HepG2 (cell line): ENCODE data around the gene FOXN3. TPM values are rescaled to one million over a fixed set of nuclear protein-coding genes. Genes with fewer than 3 reads are reported as not detected.
A peak's percentile ranks its signal among the peaks of the same experiment; 100 is the strongest.

ENCODE experiments used
- ATAC-seq: fragments of 200-7000 bp; cut with Tn5 transposase; 3 replicates; pipeline ENCODE4 v1.9.1; 2020; ENCODE audit warnings: mild to moderate bottlenecking, moderate library complexity
- BruUV-seq: library from RNA; stranded (reverse); fragments of 400-500 nt; replicated peaks from 2 replicates; lab custom pipeline; 2021; lab: Mats Ljungman, UMichigan
- CTCF ChIA-PET: fragments of 300-600 bp; formaldehyde crosslinking; extraction: SDS; loops from one replicate; lab custom pipeline; 2021; ENCODE audit warnings: low total read pairs, inconsistent platforms, low intra/inter-chr PET ratio; lab: Yijun Ruan, JAX
- POLR2A ChIA-PET: fragments of 350-600 bp; sonication (Branson Sonifier 250); formaldehyde crosslinking; loops from one replicate; lab custom pipeline; 2020; ENCODE audit warnings: antibody characterized with exemption, inconsistent platforms; lab: Yijun Ruan, JAX
- DNase-seq: peaks from one replicate; pipeline ENCODE4 v3.0.0-alpha.2; 2015; ENCODE audit warnings: low spot score
- FAIRE-seq: peaks from 3 replicates; lab custom pipeline; 2011; peaks lifted over from hg19 to GRCh38; lab: Jason Lieb, UNC
- H2AFZ ChIP-seq: one replicate; pipeline ENCODE4 v1.6.1; 2011; ENCODE audit warnings: low read length, inconsistent platforms
- H3K27ac ChIP-seq: fragments of 300-600 bp; 3 replicates; pipeline ENCODE4 v1.8.0; 2011; ENCODE audit warnings: mixed run types, mild to moderate bottlenecking, mixed read lengths, low read length, inconsistent platforms; ENCODE audit not compliant: insufficient read depth; ENCODE audit errors: extremely low read length
- H3K27me3 ChIP-seq, 2 experiments: fragments of 200-600 bp in 1 of 2; 2 replicates in 1 of 2; 3 replicates in 1 of 2; pipeline versions ENCODE4 v1.6.0 to v1.8.0; 2011; ENCODE audit warnings: low read length in 2 of 2, mild to moderate bottlenecking in 2 of 2, moderate library complexity in 2 of 2, inconsistent platforms in 1 of 2; ENCODE audit not compliant: insufficient read depth in 2 of 2, control insufficient read depth in 1 of 2
- H3K36me3 ChIP-seq, 2 experiments: fragments of 200-600 bp in 1 of 2; replicated peaks in 1 of 2; 2 replicates in 1 of 2; 3 replicates in 1 of 2; pipeline versions ENCODE4 v1.5.1 to v1.8.0; 2011; ENCODE audit warnings: low read length in 2 of 2, inconsistent platforms in 1 of 2; ENCODE audit not compliant: insufficient read depth in 2 of 2, control insufficient read depth in 1 of 2
- H3K4me1 ChIP-seq: 2 replicates; pipeline ENCODE4 v1.5.1; 2012; ENCODE audit warnings: low read length, inconsistent platforms; ENCODE audit not compliant: insufficient read depth
- H3K4me2 ChIP-seq: 2 replicates; pipeline ENCODE4 v1.6.0; 2011; ENCODE audit warnings: low read depth, low read length, inconsistent platforms
- H3K4me3 ChIP-seq, 3 experiments: fragments of 200-600 bp in 1 of 3; sonication (generic), shearing (Covaris generic) in 1 of 3; replicated peaks in 1 of 3; 2 replicates each; pipeline ENCODE4 v1.5.1; 2011 to 2016; ENCODE audit warnings: low read length in 3 of 3, inconsistent platforms in 2 of 3, low read depth in 2 of 3, mild to moderate bottlenecking in 2 of 3, control low read depth in 1 of 3, mixed read lengths in 1 of 3; ENCODE audit not compliant: insufficient read depth in 1 of 3
- H3K79me2 ChIP-seq: one replicate; pipeline ENCODE4 v1.6.1; 2011; ENCODE audit warnings: low read length, inconsistent platforms; ENCODE audit not compliant: insufficient read depth
- H3K9ac ChIP-seq: 2 replicates; pipeline ENCODE4 v1.6.0; 2011; ENCODE audit warnings: mild to moderate bottlenecking, low read depth, low read length, inconsistent platforms; ENCODE audit not compliant: insufficient read depth
- H3K9me3 ChIP-seq: 2 replicates; pipeline ENCODE4 v1.5.1; 2012; ENCODE audit warnings: mild to moderate bottlenecking, low read length
- H4K20me1 ChIP-seq: 2 replicates; pipeline ENCODE4 v1.6.0; 2011; ENCODE audit warnings: inconsistent platforms, mild to moderate bottlenecking, low read length, moderate library complexity; ENCODE audit not compliant: insufficient read depth
- CREB1 ChIP-seq, 2 experiments: fragments of 450-650 bp in 1 of 2; IDR thresholded peaks; 2 replicates each; pipeline ENCODE4 v1.6.1; 2016 to 2017; ENCODE audit warnings: control low read depth in 1 of 2, mild to moderate bottlenecking in 1 of 2, missing compliant biosample characterization in 1 of 2, missing genetic modification characterization in 1 of 2
- KLF16 ChIP-seq, 2 experiments: sonication (generic) in 1 of 2; formaldehyde crosslinking in 1 of 2; IDR thresholded peaks; 2 replicates each; pipeline versions ENCODE4 v1.6.1 to v1.8.0; 2016 to 2023; ENCODE audit warnings: missing genetic modification reagents in 2 of 2, missing compliant biosample characterization in 1 of 2
- NBN ChIP-seq: fragments of 450-650 bp; conservative IDR thresholded peaks from 2 replicates; pipeline ENCODE4 v1.6.1; 2017
- NR2F6 ChIP-seq, 2 experiments: IDR thresholded peaks; 2 replicates each; pipeline ENCODE4 v1.6.1; 2016; ENCODE audit warnings: antibody characterized with exemption in 1 of 2, mild to moderate bottlenecking in 1 of 2
- TCF7L2 ChIP-seq: IDR thresholded peaks from 2 replicates; pipeline ENCODE4 v1.6.1; 2011; ENCODE audit warnings: mild to moderate bottlenecking, low read depth, low read length, moderate library complexity
- ZFP90 ChIP-seq: sonication (generic); formaldehyde crosslinking; IDR thresholded peaks from 2 replicates; pipeline ENCODE4 v1.8.0; 2022; ENCODE audit warnings: missing genetic modification reagents, mild to moderate bottlenecking, inconsistent platforms, borderline replicate concordance
- ZNF101 ChIP-seq: sonication (generic); formaldehyde crosslinking; IDR thresholded peaks from 2 replicates; pipeline ENCODE4 v1.4.0; 2020; ENCODE audit warnings: mild to moderate bottlenecking, low read depth, missing genetic modification reagents, borderline replicate concordance
- WGBS: methylation state at CpG from one replicate; pipeline ENCODE4 v1.1.6; 2017; ENCODE audit warnings: low lambda C conversion rate; 5-methylcytosine and 5-hydroxymethylcytosine counted together
- in situ Hi-C: cut with HindIII; loops from 2 replicates; pipeline ENCODE4 v1.10.0; 2017; ENCODE audit warnings: low pct_unique_long_range_greater_than_20kb; ENCODE audit not compliant: extremely low pct_ligation_motif_present
- intact Hi-C: fragments of 100-400 bp; cut with micrococcal nuclease; formaldehyde crosslinking; loops from one replicate; pipeline ENCODE4 v1.10.0; 2022; ENCODE audit not compliant: unreplicated experiment
- polyA plus RNA-seq, 8 experiments: library from polyadenylated mRNA; depleted of rRNA in 3 of 8; stranded (reverse) in 7 of 8; unstranded in 1 of 8; fragments of >200 nt; fragmentation: Illumina TruSeq in 4 of 8; extraction: Trizol in 4 of 8; gene quantifications; 2 replicates each; pipeline versions ENCODE4 v1.2.1 to v1.2.3, GENCODE V29; 2011 to 2016; ENCODE audit warnings: low read depth in 4 of 8, missing spikeins in 1 of 8, mixed read lengths in 1 of 8; ENCODE audit not compliant: insufficient read depth in 1 of 8
- total RNA-seq, 5 experiments: library from RNA; depleted of rRNA; stranded (reverse); fragments of >200 nt; fragmentation: Illumina TruSeq; extraction: Trizol; gene quantifications; 2 replicates each; pipeline ENCODE4 v1.2.3, GENCODE V29; 2016; ENCODE audit warnings: low read depth in 1 of 5
- TF ChIP-seq, protein P1 (sequence below): sonication (generic); formaldehyde crosslinking; IDR thresholded peaks from 2 replicates; pipeline ENCODE4 v1.5.1; 2020; ENCODE audit warnings: missing genetic modification reagents, mild to moderate bottlenecking, borderline replicate concordance
- TF ChIP-seq, protein P2 (sequence below): sonication (generic); formaldehyde crosslinking; IDR thresholded peaks from 2 replicates; pipeline ENCODE4 v1.9.0; 2021; ENCODE audit warnings: missing genetic modification reagents, borderline replicate concordance
- TF ChIP-seq, protein P3 (sequence below): sonication (generic); formaldehyde crosslinking; IDR thresholded peaks from 2 replicates; pipeline ENCODE4 v1.9.0; 2021; ENCODE audit warnings: missing genetic modification reagents, borderline replicate concordance

Gene FOXN3
- total and polyA plus RNA-seq, 2 of the 13 experiments (the other 11 are each of a cell fraction or from before 2014, with no cell fraction given): 32.4 to 70.2 TPM

DNA sequence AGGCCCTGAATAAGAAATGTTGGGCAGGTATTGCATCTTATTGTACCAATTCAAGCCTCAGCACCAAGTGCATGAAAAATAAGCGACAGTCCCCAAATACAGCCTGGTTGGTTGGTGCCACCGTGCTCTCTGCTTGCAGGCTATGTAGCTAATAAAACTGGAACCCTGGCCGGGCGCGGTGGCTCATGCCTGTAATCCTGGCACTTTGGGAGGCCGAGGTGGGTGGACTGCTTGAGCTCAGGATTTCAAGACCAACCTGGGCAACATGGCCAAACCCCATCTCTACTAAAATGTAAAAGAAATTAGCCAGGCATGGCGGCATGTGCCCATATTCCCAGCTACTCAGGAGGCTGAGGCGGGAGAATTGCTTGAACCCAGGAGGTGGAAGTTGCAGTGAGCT lies 25.5 kb downstream of the FOXN3 start (continued):
- TF ChIP-seq CREB1 (IDR thresholded peaks at IDR 0.05): no peak
- 0 out of 2 replicates have a peak, but pooled peaks have one; percentile 16 for TF ChIP-seq CREB1 (CRISPR knock-in tag; IDR thresholded peaks at IDR 0.05)
- TF ChIP-seq NR2F6 (IDR thresholded peaks at IDR 0.05): no peak
- TF ChIP-seq NR2F6 (CRISPR knock-in tag; IDR thresholded peaks at IDR 0.05): no peak
- TF ChIP-seq NBN: no peak
- TF ChIP-seq, protein P1, sequence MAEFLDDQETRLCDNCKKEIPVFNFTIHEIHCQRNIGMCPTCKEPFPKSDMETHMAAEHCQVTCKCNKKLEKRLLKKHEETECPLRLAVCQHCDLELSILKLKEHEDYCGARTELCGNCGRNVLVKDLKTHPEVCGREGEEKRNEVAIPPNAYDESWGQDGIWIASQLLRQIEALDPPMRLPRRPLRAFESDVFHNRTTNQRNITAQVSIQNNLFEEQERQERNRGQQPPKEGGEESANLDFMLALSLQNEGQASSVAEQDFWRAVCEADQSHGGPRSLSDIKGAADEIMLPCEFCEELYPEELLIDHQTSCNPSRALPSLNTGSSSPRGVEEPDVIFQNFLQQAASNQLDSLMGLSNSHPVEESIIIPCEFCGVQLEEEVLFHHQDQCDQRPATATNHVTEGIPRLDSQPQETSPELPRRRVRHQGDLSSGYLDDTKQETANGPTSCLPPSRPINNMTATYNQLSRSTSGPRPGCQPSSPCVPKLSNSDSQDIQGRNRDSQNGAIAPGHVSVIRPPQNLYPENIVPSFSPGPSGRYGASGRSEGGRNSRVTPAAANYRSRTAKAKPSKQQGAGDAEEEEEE (CRISPR knock-in tag): no peak
- TF ChIP-seq ZFP90 (CRISPR knock-in tag): 0 out of 2 replicates have a peak, but pooled peaks have one; percentile 11

DNA sequence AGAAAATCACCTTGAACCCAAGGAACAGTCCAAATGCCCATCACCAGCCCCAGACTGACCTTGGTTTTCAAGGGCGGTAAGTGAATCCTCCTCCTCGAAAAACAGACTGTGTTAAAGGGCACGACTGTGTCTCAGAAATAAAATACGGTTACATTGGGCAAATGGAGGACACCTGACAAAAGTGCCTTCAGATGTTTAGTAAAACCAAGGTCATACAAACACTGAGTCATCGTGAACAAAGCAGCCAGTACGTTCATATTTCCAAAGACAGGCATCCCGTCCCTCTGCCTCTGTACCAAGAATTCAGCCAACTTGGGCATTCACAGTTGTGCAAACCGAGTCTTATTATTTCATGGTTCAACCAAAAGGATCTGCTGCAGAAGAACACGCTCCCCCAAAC lies 25.9 kb downstream of the FOXN3 start:
- in situ Hi-C loops (no loop called here), intact Hi-C loops (loop anchor here (1.0 to 2.0 kb wide), 2 partner anchors 40 to 149 kb away; no protein-coding TSS in a partner anchor)
- ATAC-seq: peak; percentile 84
- H4K20me1 ChIP-seq: peaks cover 4% of the 10 kb centered on the region
- H2AFZ ChIP-seq: no peak overlapping the region
- H3K36me3 ChIP-seq: peaks cover 9 to 32% of the 10 kb centered on the region in 2 experiments
- H3K9me3 ChIP-seq: no peaks in the 10 kb centered on the region
- H3K79me2 ChIP-seq: peaks cover 90% of the 10 kb centered on the region
- FAIRE-seq: peak; percentile 96
- peak overlapping the region in 2 of 3 experiments; percentile 37 to 41; a peak in 3 of 6 replicates for H3K4me3 ChIP-seq
- ChIA-PET POLR2A (no interaction called here), CTCF (no interaction called here)
- peaks cover 99% of the 10 kb centered on the region for H3K4me1 ChIP-seq
- no TSS peak for BruUV-seq
- DNase-seq: peak; percentile 92
- H3K4me2 ChIP-seq: peak overlapping the region; percentile 71
- peak overlapping the region; percentile 87 for H3K27ac ChIP-seq
- peak overlapping the region; percentile 60 for H3K9ac ChIP-seq
- H3K27me3 ChIP-seq: no peaks in the 10 kb centered on the region
- 3% methylated on average over 8 of the region's 9 CpGs for WGBS
- TF ChIP-seq TCF7L2 (no peak), KLF16 (CRISPR knock-in tag; IDR thresholded peaks at IDR 0.05) (0 out of 4 replicates have a peak, but pooled peaks of 1 of the 2 experiments have one; percentile 41), ZNF101 (no peak)
- TF ChIP-seq, protein P2, sequence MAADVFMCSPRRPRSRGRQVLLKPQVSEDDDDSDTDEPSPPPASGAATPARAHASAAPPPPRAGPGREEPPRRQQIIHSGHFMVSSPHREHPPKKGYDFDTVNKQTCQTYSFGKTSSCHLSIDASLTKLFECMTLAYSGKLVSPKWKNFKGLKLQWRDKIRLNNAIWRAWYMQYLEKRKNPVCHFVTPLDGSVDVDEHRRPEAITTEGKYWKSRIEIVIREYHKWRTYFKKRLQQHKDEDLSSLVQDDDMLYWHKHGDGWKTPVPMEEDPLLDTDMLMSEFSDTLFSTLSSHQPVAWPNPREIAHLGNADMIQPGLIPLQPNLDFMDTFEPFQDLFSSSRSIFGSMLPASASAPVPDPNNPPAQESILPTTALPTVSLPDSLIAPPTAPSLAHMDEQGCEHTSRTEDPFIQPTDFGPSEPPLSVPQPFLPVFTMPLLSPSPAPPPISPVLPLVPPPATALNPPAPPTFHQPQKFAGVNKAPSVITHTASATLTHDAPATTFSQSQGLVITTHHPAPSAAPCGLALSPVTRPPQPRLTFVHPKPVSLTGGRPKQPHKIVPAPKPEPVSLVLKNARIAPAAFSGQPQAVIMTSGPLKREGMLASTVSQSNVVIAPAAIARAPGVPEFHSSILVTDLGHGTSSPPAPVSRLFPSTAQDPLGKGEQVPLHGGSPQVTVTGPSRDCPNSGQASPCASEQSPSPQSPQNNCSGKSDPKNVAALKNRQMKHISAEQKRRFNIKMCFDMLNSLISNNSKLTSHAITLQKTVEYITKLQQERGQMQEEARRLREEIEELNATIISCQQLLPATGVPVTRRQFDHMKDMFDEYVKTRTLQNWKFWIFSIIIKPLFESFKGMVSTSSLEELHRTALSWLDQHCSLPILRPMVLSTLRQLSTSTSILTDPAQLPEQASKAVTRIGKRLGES (CRISPR knock-in tag): no peak
- TF ChIP-seq, protein P1 (CRISPR knock-in tag): no peak
- TF ChIP-seq, protein P3, sequence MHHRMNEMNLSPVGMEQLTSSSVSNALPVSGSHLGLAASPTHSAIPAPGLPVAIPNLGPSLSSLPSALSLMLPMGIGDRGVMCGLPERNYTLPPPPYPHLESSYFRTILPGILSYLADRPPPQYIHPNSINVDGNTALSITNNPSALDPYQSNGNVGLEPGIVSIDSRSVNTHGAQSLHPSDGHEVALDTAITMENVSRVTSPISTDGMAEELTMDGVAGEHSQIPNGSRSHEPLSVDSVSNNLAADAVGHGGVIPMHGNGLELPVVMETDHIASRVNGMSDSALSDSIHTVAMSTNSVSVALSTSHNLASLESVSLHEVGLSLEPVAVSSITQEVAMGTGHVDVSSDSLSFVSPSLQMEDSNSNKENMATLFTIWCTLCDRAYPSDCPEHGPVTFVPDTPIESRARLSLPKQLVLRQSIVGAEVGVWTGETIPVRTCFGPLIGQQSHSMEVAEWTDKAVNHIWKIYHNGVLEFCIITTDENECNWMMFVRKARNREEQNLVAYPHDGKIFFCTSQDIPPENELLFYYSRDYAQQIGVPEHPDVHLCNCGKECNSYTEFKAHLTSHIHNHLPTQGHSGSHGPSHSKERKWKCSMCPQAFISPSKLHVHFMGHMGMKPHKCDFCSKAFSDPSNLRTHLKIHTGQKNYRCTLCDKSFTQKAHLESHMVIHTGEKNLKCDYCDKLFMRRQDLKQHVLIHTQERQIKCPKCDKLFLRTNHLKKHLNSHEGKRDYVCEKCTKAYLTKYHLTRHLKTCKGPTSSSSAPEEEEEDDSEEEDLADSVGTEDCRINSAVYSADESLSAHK: no peak
